ENCODE measurements around the gene AHI1. TPM values are rescaled to one million over a fixed set of nuclear protein-coding genes. Genes with fewer than 3 reads are reported as not detected.

AHI1 gene
- total and polyA plus RNA-seq, 2 of the 13 experiments (the other 11 are each of a cell fraction or from before 2014, with no cell fraction given), result 7.2 to 18.6 TPM

GRCh38 chr6:135299256-135299655 is 198.3 kb downstream of the AHI1 start (continued):
- TF ChIP-seq ZNF577 (CRISPR knock-in tag; IDR thresholded peaks at IDR 0.05; ENCODE audit: borderline replicate concordance, low read depth) (no peak), ZNF484 (CRISPR knock-in tag; IDR thresholded peaks at IDR 0.05; ENCODE audit: borderline replicate concordance, low read depth) (no peak), ZNF331 (CRISPR knock-in tag; IDR thresholded peaks at IDR 0.05) (no peak)

GRCh38 chr6:135298455-135298854 is 199.1 kb downstream of the AHI1 start:
- no peak overlapping the region for H3K9ac ChIP-seq (ENCODE audit: insufficient read depth, low read depth, low read length)
- no peaks in the 10 kb centered on the region for H3K4me1 ChIP-seq (ENCODE audit: insufficient read depth, low read length)
- TF ChIP-seq ZNF792 (CRISPR knock-in tag; IDR thresholded peaks at IDR 0.05), result no peak
- no peak for TF ChIP-seq HOXA9 (CRISPR knock-in tag; IDR thresholded peaks at IDR 0.05; ENCODE audit: borderline replicate concordance)
- TF ChIP-seq HNRNPH1 (optimal IDR thresholded peaks at IDR 0.05; ENCODE audit: low read depth, low read length), result no peak
- TF ChIP-seq PPARG (CRISPR knock-in tag; conservative IDR thresholded peaks at IDR 0.05), result no peak
- TF ChIP-seq ZSCAN5A (CRISPR knock-in tag; IDR thresholded peaks at IDR 0.05; ENCODE audit: borderline replicate concordance), result no peak
- no peak for TF ChIP-seq ZNF510 (CRISPR knock-in tag; IDR thresholded peaks at IDR 0.05; ENCODE audit: low read depth)
- TF ChIP-seq ZFP36L1 (CRISPR knock-in tag; IDR thresholded peaks at IDR 0.05), result no peak
- no peak for TF ChIP-seq ASH2L (IDR thresholded peaks at IDR 0.05; ENCODE audit: insufficient read length, low read depth, low read length)
- no peak for TF ChIP-seq AHR (CRISPR knock-in tag; IDR thresholded peaks at IDR 0.05)
- no peak for TF ChIP-seq MTERF4 (CRISPR knock-in tag; IDR thresholded peaks at IDR 0.05)
- POLR2A ChIA-PET, result no interaction called here
- no peaks in the 10 kb centered on the region for H4K20me1 ChIP-seq (ENCODE audit: insufficient read depth, low read length)
- CTCF ChIA-PET (ENCODE audit: low intra/inter-chr PET ratio, low total read pairs), result no interaction called here
- FAIRE-seq, result no peak
- H3K9me3 ChIP-seq (ENCODE audit: low read length), result no peaks in the 10 kb centered on the region
- no peaks in the 10 kb centered on the region for H3K79me2 ChIP-seq (ENCODE audit: insufficient read depth, low read length)
- BruUV-seq (replicated peaks), result no TSS peak
- H3K4me3 ChIP-seq (replicated peaks in 1 of 3; ENCODE audit: insufficient read depth in 1 of 3, low read depth in 2 of 3, low read length in 3 of 3), result no peak overlapping the region
- no peak overlapping the region for H3K27ac ChIP-seq (ENCODE audit: extremely low read length, insufficient read depth, low read length)
- H3K36me3 ChIP-seq (replicated peaks in 1 of 2; ENCODE audit: control insufficient read depth in 1 of 2, insufficient read depth in 2 of 2, low read length in 2 of 2), result no peaks in the 10 kb centered on the region
- H2AFZ ChIP-seq (ENCODE audit: low read length), result no peak overlapping the region
- no peaks in the 10 kb centered on the region for H3K27me3 ChIP-seq (ENCODE audit: control insufficient read depth in 1 of 2, insufficient read depth in 2 of 2, low read length in 2 of 2)
- H3K4me2 ChIP-seq (ENCODE audit: low read depth, low read length), result no peak overlapping the region
- DNase-seq (ENCODE audit: low spot score), result no peak
- intact Hi-C loops (cut with micrococcal nuclease; ENCODE audit: unreplicated experiment) (no loop called here), in situ Hi-C loops (cut with HindIII; ENCODE audit: extremely low pct_ligation_motif_present, low pct_unique_long_range_greater_than_20kb) (no loop called here)
- ATAC-seq, result no peak
- 92% methylated on average over 2 of the region's 2 CpGs for WGBS (ENCODE audit: low lambda C conversion rate)
